HepG2 (cell line): ENCODE measurements around the gene SH2D3C. TPM values are rescaled to one million over a fixed set of nuclear protein-coding genes. Genes with fewer than 3 reads are reported as not detected.

Experiments used
- BRD4 ChIP-seq: sonication (generic); formaldehyde crosslinking; IDR thresholded peaks from 2 replicates; pipeline ENCODE4 v1.4.0; 2020; ENCODE audit warnings: missing genetic modification reagents
- CEBPG ChIP-seq: IDR thresholded peaks from 2 replicates; pipeline ENCODE4 v1.6.1; 2016
- EEA1 ChIP-seq: sonication (generic); formaldehyde crosslinking; IDR thresholded peaks from 2 replicates; pipeline ENCODE4 v1.5.1; 2020; ENCODE audit warnings: mild to moderate bottlenecking, missing genetic modification reagents, borderline replicate concordance
- EZH2 ChIP-seq: conservative IDR thresholded peaks from 2 replicates; pipeline ENCODE4 v1.6.1; 2012; ENCODE audit warnings: mild to moderate bottlenecking, low read depth, low read length, moderate library complexity
- FLYWCH1 ChIP-seq: sonication (generic); formaldehyde crosslinking; IDR thresholded peaks from 2 replicates; pipeline ENCODE4 v1.8.1; 2023; ENCODE audit warnings: mild to moderate bottlenecking, missing genetic modification reagents
- FOXM1 ChIP-seq: sonication (generic); formaldehyde crosslinking; IDR thresholded peaks from 2 replicates; pipeline ENCODE4 v1.5.0; 2020; ENCODE audit warnings: missing genetic modification reagents
- FOXO1 ChIP-seq: sonication (generic); formaldehyde crosslinking; IDR thresholded peaks from 2 replicates; pipeline ENCODE4 v1.4.0; 2020; ENCODE audit warnings: missing genetic modification reagents
- HMG20B ChIP-seq: conservative IDR thresholded peaks from 2 replicates; pipeline ENCODE4 v1.6.1; 2016; ENCODE audit warnings: missing genetic modification reagents, missing compliant biosample characterization
- HNRNPUL1 ChIP-seq: fragments of 200-400 bp; formaldehyde crosslinking; IDR thresholded peaks from 2 replicates; pipeline ENCODE4 v1.6.1; 2017; ENCODE audit warnings: low read depth, mild to moderate bottlenecking, low read length, moderate library complexity
- IKZF1 ChIP-seq: fragments of 450-650 bp; IDR thresholded peaks from 2 replicates; pipeline ENCODE4 v1.7.1; 2016
- IKZF4 ChIP-seq: sonication (generic); formaldehyde crosslinking; IDR thresholded peaks from 2 replicates; pipeline ENCODE4 v1.5.1; 2020; ENCODE audit warnings: borderline replicate concordance, mild to moderate bottlenecking, low read depth, missing genetic modification reagents; ENCODE audit errors: not compliant biosample characterization
- IRX3 ChIP-seq: sonication (generic); formaldehyde crosslinking; IDR thresholded peaks from 2 replicates; pipeline ENCODE4 v1.8.1; 2023; ENCODE audit warnings: mild to moderate bottlenecking, low read depth, missing genetic modification reagents, borderline replicate concordance
- MBD4 ChIP-seq: IDR thresholded peaks from 2 replicates; pipeline ENCODE4 v1.6.1; 2012; ENCODE audit warnings: low read length, inconsistent platforms, borderline replicate concordance
- NCOA1 ChIP-seq: sonication (generic); formaldehyde crosslinking; IDR thresholded peaks from 2 replicates; pipeline ENCODE4 v1.9.0; 2021; ENCODE audit warnings: missing genetic modification reagents
- NFE2L1 ChIP-seq: sonication (generic); formaldehyde crosslinking; IDR thresholded peaks from 2 replicates; pipeline ENCODE4 v1.4.0; 2020; ENCODE audit warnings: missing genetic modification reagents, mild to moderate bottlenecking, borderline replicate concordance
- NPAS2 ChIP-seq: sonication (generic); formaldehyde crosslinking; IDR thresholded peaks from 2 replicates; pipeline ENCODE4 v1.8.0; 2022; ENCODE audit warnings: mild to moderate bottlenecking, missing genetic modification reagents, borderline replicate concordance
- PAWR ChIP-seq: sonication (generic); formaldehyde crosslinking; IDR thresholded peaks from 2 replicates; pipeline ENCODE4 v1.4.0; 2020; ENCODE audit warnings: missing genetic modification reagents, mild to moderate bottlenecking, borderline replicate concordance
- SPEN ChIP-seq: sonication (generic); formaldehyde crosslinking; IDR thresholded peaks from 2 replicates; pipeline ENCODE4 v1.5.1; 2020; ENCODE audit warnings: low read depth, mild to moderate bottlenecking, missing genetic modification reagents
- SRSF1 ChIP-seq: fragments of 200-400 bp; formaldehyde crosslinking; optimal IDR thresholded peaks from 2 replicates; pipeline ENCODE3; 2017; ENCODE audit warnings: mild to moderate bottlenecking, low read depth, low read length, moderate library complexity
- TSC22D2 ChIP-seq: sonication (generic); formaldehyde crosslinking; IDR thresholded peaks from 2 replicates; pipeline ENCODE4 v1.5.1; 2020; ENCODE audit warnings: missing genetic modification reagents, mild to moderate bottlenecking, borderline replicate concordance
- YEATS4 ChIP-seq: sonication (generic); formaldehyde crosslinking; IDR thresholded peaks from 2 replicates; pipeline ENCODE4 v1.4.0; 2020; ENCODE audit warnings: missing genetic modification reagents, borderline replicate concordance
- ZFP1 ChIP-seq: IDR thresholded peaks from 2 replicates; pipeline ENCODE4 v1.6.1; 2016
- ZKSCAN8 ChIP-seq: IDR thresholded peaks from 2 replicates; pipeline ENCODE4 v1.6.1; 2016; ENCODE audit warnings: borderline replicate concordance, missing genetic modification reagents, missing compliant biosample characterization
- ZMYM3 ChIP-seq: sonication (generic); formaldehyde crosslinking; IDR thresholded peaks from 2 replicates; pipeline ENCODE4 v1.5.1; 2020; ENCODE audit warnings: mild to moderate bottlenecking, missing genetic modification reagents
- ZNF260 ChIP-seq: sonication (generic); formaldehyde crosslinking; IDR thresholded peaks from 2 replicates; pipeline ENCODE4 v1.4.0; 2020; ENCODE audit warnings: missing genetic modification reagents, low read depth, mild to moderate bottlenecking, borderline replicate concordance
- ZNF326 ChIP-seq: sonication (generic); formaldehyde crosslinking; IDR thresholded peaks from 2 replicates; pipeline ENCODE4 v1.4.0; 2020; ENCODE audit warnings: missing genetic modification reagents, borderline replicate concordance
- ZNF331 ChIP-seq: sonication (generic); formaldehyde crosslinking; IDR thresholded peaks from 2 replicates; pipeline ENCODE4 v1.4.0; 2020; ENCODE audit warnings: missing genetic modification reagents
- ZNF720 ChIP-seq: sonication (generic); formaldehyde crosslinking; IDR thresholded peaks from 2 replicates; pipeline ENCODE4 v1.4.0; 2020; ENCODE audit warnings: missing genetic modification reagents
- ZNF747 ChIP-seq: sonication (generic); formaldehyde crosslinking; IDR thresholded peaks from 2 replicates; pipeline ENCODE4 v1.8.1; 2023; ENCODE audit warnings: missing genetic modification reagents, mild to moderate bottlenecking, borderline replicate concordance
- ZNF75D ChIP-seq: sonication (generic); formaldehyde crosslinking; IDR thresholded peaks from 2 replicates; pipeline ENCODE4 v1.8.1; 2023; ENCODE audit warnings: missing genetic modification reagents, mild to moderate bottlenecking, borderline replicate concordance
- ZNF781 ChIP-seq: sonication (generic); formaldehyde crosslinking; IDR thresholded peaks from 2 replicates; pipeline ENCODE4 v1.5.1; 2020; ENCODE audit warnings: borderline replicate concordance, mild to moderate bottlenecking, missing genetic modification reagents; ENCODE audit errors: not compliant biosample characterization
- ZZZ3 ChIP-seq: sonication (generic); formaldehyde crosslinking; IDR thresholded peaks from 2 replicates; pipeline ENCODE4 v1.4.0; 2020; ENCODE audit warnings: missing genetic modification reagents, mild to moderate bottlenecking, borderline replicate concordance
- polyA plus RNA-seq, 8 experiments: library from polyadenylated mRNA; depleted of rRNA in 3 of 8; stranded (reverse) in 7 of 8; unstranded in 1 of 8; fragments of >200 nt; fragmentation: Illumina TruSeq in 4 of 8; extraction: Trizol in 4 of 8; gene quantifications; 2 replicates each; pipeline versions ENCODE4 v1.2.1 to v1.2.3, GENCODE V29; 2011 to 2016; ENCODE audit warnings: low read depth in 4 of 8, missing spikeins in 1 of 8, mixed read lengths in 1 of 8; ENCODE audit not compliant: insufficient read depth in 1 of 8
- total RNA-seq, 5 experiments: library from RNA; depleted of rRNA; stranded (reverse); fragments of >200 nt; fragmentation: Illumina TruSeq; extraction: Trizol; gene quantifications; 2 replicates each; pipeline ENCODE4 v1.2.3, GENCODE V29; 2016; ENCODE audit warnings: low read depth in 1 of 5
- TF ChIP-seq, protein P1 (sequence below): sonication (generic); formaldehyde crosslinking; IDR thresholded peaks from 2 replicates; pipeline ENCODE4 v1.4.0; 2020; ENCODE audit warnings: mild to moderate bottlenecking, missing genetic modification reagents

SH2D3C gene
- total and polyA plus RNA-seq, 2 of the 13 experiments (the other 11 are each of a cell fraction or from before 2014, with no cell fraction given): not detected

DNA sequence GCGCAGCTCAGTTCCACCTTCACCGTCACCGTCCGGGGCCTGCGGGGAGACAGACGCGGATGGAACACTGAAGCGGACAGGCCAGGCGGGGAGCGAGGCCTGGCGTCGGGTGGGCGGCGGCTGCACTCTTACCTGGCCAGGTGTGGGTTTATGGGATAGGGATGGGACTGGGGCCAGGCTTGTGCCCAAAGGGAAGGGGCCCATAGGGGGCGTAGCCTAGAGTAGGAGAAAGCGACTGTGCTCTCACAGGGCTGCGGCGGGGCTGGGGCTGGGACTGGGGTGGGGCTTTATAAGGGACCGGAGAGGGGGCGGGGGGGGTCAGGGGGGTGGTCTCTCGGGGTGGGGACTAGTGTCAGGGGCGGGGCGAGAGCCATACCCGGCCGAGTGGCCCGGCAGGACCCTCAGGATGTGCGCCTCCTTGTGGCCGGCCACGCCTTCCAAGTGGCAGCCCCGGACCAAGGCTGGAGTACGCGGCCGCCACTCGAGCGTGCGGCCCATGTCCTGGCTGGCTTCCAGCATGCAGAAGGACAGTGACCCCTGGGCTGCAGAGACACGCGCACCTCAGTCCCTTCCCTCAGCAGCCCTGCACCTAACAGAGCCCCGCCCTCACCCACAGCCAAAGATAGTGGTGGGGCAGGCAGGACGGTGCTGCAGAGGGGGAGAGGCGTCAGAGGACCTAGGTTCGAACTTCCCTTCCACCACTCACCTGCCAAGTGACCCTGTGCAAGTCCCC lies 47.0 kb upstream of the SH2D3C start (continued):
- TF ChIP-seq IRX3 (CRISPR knock-in tag) (no peak), ZNF75D (CRISPR knock-in tag) (no peak), BRD4 (CRISPR knock-in tag) (no peak), ZFP1 (CRISPR knock-in tag) (no peak), NFE2L1 (CRISPR knock-in tag) (no peak), HNRNPUL1 (no peak), FLYWCH1 (no peak), SPEN (CRISPR knock-in tag) (0 out of 2 replicates have a peak, but pooled peaks have one; percentile 31), ZNF781 (CRISPR knock-in tag) (no peak), ZMYM3 (CRISPR knock-in tag) (peak; percentile 73; the same call in 1 of the 2 replicates), ZNF331 (CRISPR knock-in tag) (peak; percentile 55; the same call in 1 of the 2 replicates), IKZF1 (no peak), TSC22D2 (no peak), IKZF4 (CRISPR knock-in tag) (peak; percentile 21), ZZZ3 (CRISPR knock-in tag) (no peak), EZH2 (no peak), HMG20B (CRISPR knock-in tag) (no peak), CEBPG (no peak), FOXM1 (CRISPR knock-in tag) (no peak), PAWR (CRISPR knock-in tag) (no peak), ZKSCAN8 (CRISPR knock-in tag) (no peak), ZNF747 (CRISPR knock-in tag) (0 out of 2 replicates have a peak, but pooled peaks have one; percentile 49), YEATS4 (peak; percentile 63), MBD4 (no peak), NCOA1 (CRISPR knock-in tag) (no peak), EEA1 (no peak), NPAS2 (CRISPR knock-in tag) (no peak), ZNF326 (CRISPR knock-in tag) (no peak), FOXO1 (CRISPR knock-in tag) (peak; percentile 11; the same call in 1 of the 2 replicates), ZNF720 (CRISPR knock-in tag) (no peak), ZNF260 (CRISPR knock-in tag) (no peak), SRSF1 (no peak)
- TF ChIP-seq, protein P1, sequence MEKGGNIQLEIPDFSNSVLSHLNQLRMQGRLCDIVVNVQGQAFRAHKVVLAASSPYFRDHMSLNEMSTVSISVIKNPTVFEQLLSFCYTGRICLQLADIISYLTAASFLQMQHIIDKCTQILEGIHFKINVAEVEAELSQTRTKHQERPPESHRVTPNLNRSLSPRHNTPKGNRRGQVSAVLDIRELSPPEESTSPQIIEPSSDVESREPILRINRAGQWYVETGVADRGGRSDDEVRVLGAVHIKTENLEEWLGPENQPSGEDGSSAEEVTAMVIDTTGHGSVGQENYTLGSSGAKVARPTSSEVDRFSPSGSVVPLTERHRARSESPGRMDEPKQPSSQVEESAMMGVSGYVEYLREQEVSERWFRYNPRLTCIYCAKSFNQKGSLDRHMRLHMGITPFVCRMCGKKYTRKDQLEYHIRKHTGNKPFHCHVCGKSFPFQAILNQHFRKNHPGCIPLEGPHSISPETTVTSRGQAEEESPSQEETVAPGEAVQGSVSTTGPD (CRISPR knock-in tag): no peak
